Measurements from ENCODE around the gene TOMM70. TPM values are rescaled to one million over a fixed set of nuclear protein-coding genes. Genes with fewer than 3 reads are reported as not detected.

TOMM70 gene
- total and polyA plus RNA-seq, 2 donors (not counting 3 experiments of a cell fraction or from before 2014, with no cell fraction given): 7.6 to 32.3 TPM

GRCh38 chr3:100386437-100387074 lies 14.3 kb downstream of the TOMM70 start:
- peak overlapping the region; percentile 52 for H3K27ac ChIP-seq (ENCODE audit: insufficient read depth, low read depth, low read length)
- no peak overlapping the region for H3K4me2 ChIP-seq (ENCODE audit: insufficient read depth, low read length)
- ChIA-PET CTCF (interaction anchor here (0.7 to 2.4 kb wide), 5 partner anchors 9 to 203 kb away, joined by 4 to 7 read pairs (median 5); partner anchors contain the start of gene LNP1), POLR2A (interaction anchor here (1.3 kb wide), 1 partner anchor 14 kb away, joined by 9 read pairs; the partner anchor contains the start of genes LNP1 and TOMM70)
- TF ChIP-seq POLR2A (IDR thresholded peaks at IDR 0.05; ENCODE audit: low read depth, low read length) (no peak), FOS (IDR thresholded peaks at IDR 0.05; ENCODE audit: borderline replicate concordance, insufficient read depth, low read length) (no peak), JUN (IDR thresholded peaks at IDR 0.05; ENCODE audit: borderline replicate concordance, insufficient read depth, insufficient read length, low read depth) (no peak), MYC (IDR thresholded peaks at IDR 0.05; ENCODE audit: low read depth, low read length) (no peak), GATA2 (IDR thresholded peaks at IDR 0.05; ENCODE audit: insufficient read depth, insufficient read length, low read depth, low read length) (no peak), MAX (IDR thresholded peaks at IDR 0.05; ENCODE audit: insufficient read depth, insufficient read length) (no peak), POLR2AphosphoS5 (IDR thresholded peaks at IDR 0.05; ENCODE audit: insufficient read depth, low read depth, low read length) (no peak), CTCF (IDR thresholded peaks at IDR 0.05; ENCODE audit: extremely low read depth in 1 of 2, insufficient read depth in 1 of 2, low read depth in 1 of 2, low read length in 2 of 2) (no peak), EZH2 (IDR thresholded peaks at IDR 0.05; ENCODE audit: borderline replicate concordance, low read depth, low read length, severe bottlenecking) (no peak)
- H3K9ac ChIP-seq (replicated peaks; ENCODE audit: extremely low read depth, insufficient read depth, low read length): no peak overlapping the region
- no TSS peak for BruUV-seq (replicated peaks)
- DNase-seq (ENCODE audit: low read depth, low spot score) (peak; percentile 36), FAIRE-seq (peak; percentile 33)
- H3K4me3 ChIP-seq (replicated peaks in 1 of 3; ENCODE audit: insufficient read depth in 1 of 3, low read depth in 1 of 3, low read length in 3 of 3): no peak overlapping the region
- no peak overlapping the region for H2AFZ ChIP-seq (ENCODE audit: low read depth, low read length)
- peaks cover 3% of the 10 kb centered on the region for H4K20me1 ChIP-seq (replicated peaks; ENCODE audit: control insufficient read depth, extremely low read depth, insufficient read depth, low read length)
- no peaks in the 10 kb centered on the region for H3K27me3 ChIP-seq (ENCODE audit: control insufficient read depth in 2 of 2, insufficient read depth in 2 of 2, low read length in 2 of 2)
- H3K36me3 ChIP-seq (ENCODE audit: control insufficient read depth in 2 of 2, extremely low read depth in 1 of 2, insufficient read depth in 2 of 2, low read length in 2 of 2): peaks cover 0 to 11% of the 10 kb centered on the region in 2 experiments
- dilution Hi-C loops (cut with MboI; ENCODE audit: extremely low pct_ligation_motif_present, low sequenced_read_pairs): no loop called here
- H3K4me1 ChIP-seq (ENCODE audit: control insufficient read depth, extremely low read depth, insufficient read depth, low read length): peaks cover 21% of the 10 kb centered on the region
- intact Hi-C loops (cut with micrococcal nuclease): no loop called here
- H3K79me2 ChIP-seq (ENCODE audit: control insufficient read depth, insufficient read depth, low read length): peaks cover 49% of the 10 kb centered on the region
- H3K9me1 ChIP-seq (replicated peaks; ENCODE audit: control insufficient read depth, extremely low read depth, insufficient read depth, low read length): no peaks in the 10 kb centered on the region
- no peaks in the 10 kb centered on the region for H3K9me3 ChIP-seq (replicated peaks; ENCODE audit: control insufficient read depth, insufficient read depth, low read length)

All from endothelial cell of umbilical vein (primary cell).